Measurements from ENCODE around the gene TBC1D10A.

- TF ChIP-seq, protein P1, sequence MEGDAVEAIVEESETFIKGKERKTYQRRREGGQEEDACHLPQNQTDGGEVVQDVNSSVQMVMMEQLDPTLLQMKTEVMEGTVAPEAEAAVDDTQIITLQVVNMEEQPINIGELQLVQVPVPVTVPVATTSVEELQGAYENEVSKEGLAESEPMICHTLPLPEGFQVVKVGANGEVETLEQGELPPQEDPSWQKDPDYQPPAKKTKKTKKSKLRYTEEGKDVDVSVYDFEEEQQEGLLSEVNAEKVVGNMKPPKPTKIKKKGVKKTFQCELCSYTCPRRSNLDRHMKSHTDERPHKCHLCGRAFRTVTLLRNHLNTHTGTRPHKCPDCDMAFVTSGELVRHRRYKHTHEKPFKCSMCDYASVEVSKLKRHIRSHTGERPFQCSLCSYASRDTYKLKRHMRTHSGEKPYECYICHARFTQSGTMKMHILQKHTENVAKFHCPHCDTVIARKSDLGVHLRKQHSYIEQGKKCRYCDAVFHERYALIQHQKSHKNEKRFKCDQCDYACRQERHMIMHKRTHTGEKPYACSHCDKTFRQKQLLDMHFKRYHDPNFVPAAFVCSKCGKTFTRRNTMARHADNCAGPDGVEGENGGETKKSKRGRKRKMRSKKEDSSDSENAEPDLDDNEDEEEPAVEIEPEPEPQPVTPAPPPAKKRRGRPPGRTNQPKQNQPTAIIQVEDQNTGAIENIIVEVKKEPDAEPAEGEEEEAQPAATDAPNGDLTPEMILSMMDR (IDR thresholded peaks at IDR 0.05), result no peak
- TF ChIP-seq POLR2A (IDR thresholded peaks at IDR 0.05), result no peak
- TF ChIP-seq EP300 (IDR thresholded peaks at IDR 0.05; ENCODE audit: low read depth), result no peak
Observed at GRCh38 chr22:30372915-30373314, 46.2 kb upstream of the TBC1D10A start.
